OCI-LY7 (cell line): ENCODE results near the gene LUZP1.

ENCODE experiments used
- EZH2phosphoT487 ChIP-seq: fragments of 200-600 bp; sonication (generic); IDR thresholded peaks from 2 replicates; pipeline ENCODE4 v1.6.1; 2018; ENCODE audit warnings: low read depth, borderline replicate concordance, mild to moderate bottlenecking, mixed run types, antibody characterized with exemption, low read length, moderate library complexity, mixed read lengths
- TF ChIP-seq, protein P1 (sequence below): fragments of 200-600 bp; sonication (generic); conservative IDR thresholded peaks from 2 replicates; pipeline ENCODE4 v1.5.1; 2014; ENCODE audit warnings: mild to moderate bottlenecking, antibody characterized with exemption, low read length, moderate library complexity, mixed read lengths

DNA sequence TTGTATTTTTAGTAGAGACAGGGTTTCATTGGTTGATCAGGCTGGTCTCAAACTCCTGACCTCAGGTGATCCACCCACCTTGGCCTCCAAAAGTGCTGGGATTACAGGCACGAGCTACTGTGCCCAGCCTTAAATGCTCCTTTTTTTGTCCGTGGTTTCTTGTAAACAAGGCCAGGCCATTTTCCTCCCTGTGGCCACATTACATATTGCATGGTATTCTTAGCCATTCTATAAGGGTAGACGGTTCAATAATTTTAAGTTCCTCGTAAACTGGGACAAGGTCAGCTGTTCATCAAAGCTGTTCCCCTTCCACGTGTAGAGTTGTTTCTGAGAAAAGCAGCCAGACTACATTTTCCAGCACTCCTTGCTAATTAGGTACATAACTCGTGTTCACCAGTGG is 10.3 kb upstream of the LUZP1 start:
- TF ChIP-seq, protein P1, sequence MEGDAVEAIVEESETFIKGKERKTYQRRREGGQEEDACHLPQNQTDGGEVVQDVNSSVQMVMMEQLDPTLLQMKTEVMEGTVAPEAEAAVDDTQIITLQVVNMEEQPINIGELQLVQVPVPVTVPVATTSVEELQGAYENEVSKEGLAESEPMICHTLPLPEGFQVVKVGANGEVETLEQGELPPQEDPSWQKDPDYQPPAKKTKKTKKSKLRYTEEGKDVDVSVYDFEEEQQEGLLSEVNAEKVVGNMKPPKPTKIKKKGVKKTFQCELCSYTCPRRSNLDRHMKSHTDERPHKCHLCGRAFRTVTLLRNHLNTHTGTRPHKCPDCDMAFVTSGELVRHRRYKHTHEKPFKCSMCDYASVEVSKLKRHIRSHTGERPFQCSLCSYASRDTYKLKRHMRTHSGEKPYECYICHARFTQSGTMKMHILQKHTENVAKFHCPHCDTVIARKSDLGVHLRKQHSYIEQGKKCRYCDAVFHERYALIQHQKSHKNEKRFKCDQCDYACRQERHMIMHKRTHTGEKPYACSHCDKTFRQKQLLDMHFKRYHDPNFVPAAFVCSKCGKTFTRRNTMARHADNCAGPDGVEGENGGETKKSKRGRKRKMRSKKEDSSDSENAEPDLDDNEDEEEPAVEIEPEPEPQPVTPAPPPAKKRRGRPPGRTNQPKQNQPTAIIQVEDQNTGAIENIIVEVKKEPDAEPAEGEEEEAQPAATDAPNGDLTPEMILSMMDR = peak; percentile 51; the same call in 1 of the 2 replicates
- no peak for TF ChIP-seq EZH2phosphoT487
